GM15510 (cell line): ENCODE data around the gene CDH4.

Experiments used
- POLR2A ChIP-seq: IDR thresholded peaks from 3 replicates; pipeline ENCODE4 v1.6.1; 2011; ENCODE audit warnings: borderline replicate concordance; ENCODE audit not compliant: insufficient read length; ENCODE audit errors: extremely low read depth

The CDH4 gene

GRCh38 chr20:61364147-61364546, 112.1 kb downstream of the CDH4 start:
- no peak for TF ChIP-seq POLR2A

GRCh38 chr20:61366914-61367313, 114.9 kb downstream of the CDH4 start:
- no peak for TF ChIP-seq POLR2A

GRCh38 chr20:61369731-61370520, 117.9 kb downstream of the CDH4 start:
- TF ChIP-seq POLR2A = no peak

GRCh38 chr20:61370841-61371303, 118.8 kb downstream of the CDH4 start:
- TF ChIP-seq POLR2A = no peak

GRCh38 chr20:61371501-61372136, 119.6 kb downstream of the CDH4 start:
- no peak for TF ChIP-seq POLR2A

- no peak for TF ChIP-seq POLR2A
Observed at GRCh38 chr20:61372137-61373054, 120.3 kb downstream of the CDH4 start.

- TF ChIP-seq POLR2A = no peak
Observed at GRCh38 chr20:61373055-61373399, 121.0 kb downstream of the CDH4 start.

- TF ChIP-seq POLR2A = no peak
Observed at GRCh38 chr20:61373956-61374545, 122.0 kb downstream of the CDH4 start.

- TF ChIP-seq POLR2A = no peak
Observed at GRCh38 chr20:61376541-61377240, 124.6 kb downstream of the CDH4 start.

- no peak for TF ChIP-seq POLR2A
Observed at GRCh38 chr20:61378694-61379355, 126.8 kb downstream of the CDH4 start.

- TF ChIP-seq POLR2A = no peak
Observed at GRCh38 chr20:61379898-61380544, 128.0 kb downstream of the CDH4 start.

- TF ChIP-seq POLR2A = no peak
Observed at GRCh38 chr20:61380545-61380915, 128.5 kb downstream of the CDH4 start.

- no peak for TF ChIP-seq POLR2A
Observed at GRCh38 chr20:61382194-61382593, 130.1 kb downstream of the CDH4 start.
